ENCODE measurements around the gene WDR46.

- peak; percentile 84 for TF ChIP-seq CTCF (IDR thresholded peaks at IDR 0.05)
- no peak for TF ChIP-seq EZH2phosphoT487 (IDR thresholded peaks at IDR 0.05)
- no peak for TF ChIP-seq EZH2 (IDR thresholded peaks at IDR 0.05)
Measured at GRCh38 chr6:33299237-33299944, 10.4 kb upstream of the WDR46 start.

All from neural progenitor cell (in vitro differentiated cells).